Nucleus accumbens (tissue), 56 donors: Measurements from ENCODE around the gene SCN1B.
"Not testable (repeated sequence)": the region's sequence is repeated elsewhere in the genome, so short reads cannot be mapped to it uniquely, and the experiment has no call there.

Experiments used
- DNase-seq, 56 donors: peaks; one replicate each; lab custom pipeline; 2025; lab: John Stamatoyannopoulos, UW

Gene SCN1B

GRCh38 chr19:35030257-35031071 is at the start of gene SCN1B:
Gene SCN1B (plus strand): TSS chr19:35030470. CDS start chr19:35030821, 351 bp downstream.
- peak in 38 of 56 donors; percentile 7 to 70 (median 38) for DNase-seq

- DNase-seq = no peak
Observed at GRCh38 chr19:34982275-34982674, 48.0 kb upstream of the SCN1B start.

GRCh38 chr19:34983786-34984185 is 46.5 kb upstream of the SCN1B start:
- DNase-seq = no peak

GRCh38 chr19:34984287-34984686 is 46.0 kb upstream of the SCN1B start:
- no peak for DNase-seq

- no peak for DNase-seq
Observed at GRCh38 chr19:34985249-34986022, 44.8 kb upstream of the SCN1B start.

- no peak for DNase-seq
Observed at GRCh38 chr19:34988119-34988518, 42.2 kb upstream of the SCN1B start.

- no peak for DNase-seq
Observed at GRCh38 chr19:34989298-34989697, 41.0 kb upstream of the SCN1B start.

- DNase-seq = no peak
Observed at GRCh38 chr19:34990578-34991192, 39.6 kb upstream of the SCN1B start.

GRCh38 chr19:34991542-34992333 is 38.5 kb upstream of the SCN1B start:
- no peak for DNase-seq

- not testable (repeated sequence) for DNase-seq
Observed at GRCh38 chr19:34992582-34992981, 37.7 kb upstream of the SCN1B start.

GRCh38 chr19:34994286-34994642 is 36.0 kb upstream of the SCN1B start:
- no peak for DNase-seq

- no peak for DNase-seq
Observed at GRCh38 chr19:34994643-34995541, 35.4 kb upstream of the SCN1B start.

- no peak for DNase-seq
Observed at GRCh38 chr19:34995551-34995950, 34.7 kb upstream of the SCN1B start.

- DNase-seq = no peak
Observed at GRCh38 chr19:34997071-34997617, 33.1 kb upstream of the SCN1B start.

- DNase-seq = not testable (repeated sequence)
Observed at GRCh38 chr19:34998224-34998623, 32.0 kb upstream of the SCN1B start.

- DNase-seq = no peak
Observed at GRCh38 chr19:34998777-34999497, 31.3 kb upstream of the SCN1B start.

GRCh38 chr19:34999498-35000337 is 30.6 kb upstream of the SCN1B start, which contains the start of gene GRAMD1A:
Gene GRAMD1A (plus strand): TSS chr19:35000323. CDS start chr19:35000479, 156 bp downstream.
- peak in 54 of 56 donors; percentile 13 to 90 (median 70) for DNase-seq

GRCh38 chr19:35000338-35000646 is 30.0 kb upstream of the SCN1B start:
- DNase-seq = peak in 3 of 56 donors; percentile 21 to 56 (median 50)
